Measurements from ENCODE around the gene CLIC3.
A peak's percentile ranks its signal among the peaks of the same experiment; 100 is the strongest.

The CLIC3 gene

GRCh38 chr9:136952321-136952850 lies 44.0 kb downstream of the CLIC3 start:
- H3K4me3 ChIP-seq (ENCODE audit: low read depth, low read length): no peak overlapping the region
- TF ChIP-seq CTCF (IDR thresholded peaks at IDR 0.05; ENCODE audit: control insufficient read depth, extremely low read depth, insufficient read depth): no peak
- no peak for DNase-seq (ENCODE audit: low read depth)

DNA sequence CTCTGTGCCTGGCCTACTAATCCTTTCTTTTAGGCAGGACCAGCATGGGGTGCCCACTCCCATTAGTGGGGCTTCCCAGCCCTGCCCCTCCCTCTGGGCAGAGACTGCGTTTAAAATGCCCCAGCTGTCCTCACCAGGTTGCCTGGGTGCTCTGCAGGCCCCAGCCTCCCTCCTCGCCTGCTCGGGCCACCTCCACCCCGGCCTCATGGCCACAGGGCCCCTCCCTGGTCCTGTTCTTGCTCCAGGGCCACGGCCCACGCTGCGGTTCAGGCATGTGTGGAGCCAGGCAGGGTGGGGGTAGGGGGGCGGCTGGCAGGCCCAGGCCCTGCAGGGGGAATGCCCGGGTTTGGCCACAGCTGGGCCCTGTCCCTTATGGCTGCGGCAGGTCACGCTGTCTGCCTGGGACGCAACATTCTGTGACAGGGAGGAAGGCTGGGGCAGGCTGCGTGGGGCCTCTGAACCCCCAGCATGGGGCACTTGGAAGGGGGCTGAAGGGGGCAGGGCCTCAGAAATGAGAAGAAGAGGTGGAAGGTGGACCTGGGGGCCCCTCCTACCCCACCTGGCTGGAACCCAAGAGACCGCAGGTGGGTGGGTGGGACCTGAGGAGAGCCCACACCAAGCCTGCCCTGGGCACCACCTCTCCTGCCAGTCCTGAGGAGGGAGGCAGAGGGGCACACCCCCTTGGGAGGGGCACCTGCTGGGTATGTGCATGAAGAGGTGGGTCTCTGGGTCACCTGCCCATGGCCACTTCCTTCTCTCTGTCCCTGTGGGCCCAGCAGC lies 44.6 kb downstream of the CLIC3 start, which contains the start of gene LCN12:
Gene LCN12 (plus strand): TSS at position 733 of the 780 bp plus-strand sequence. CDS start 55 bp downstream, outside the sequence.
- no peak for TF ChIP-seq CTCF (IDR thresholded peaks at IDR 0.05; ENCODE audit: control insufficient read depth, extremely low read depth, insufficient read depth)
- no peak for DNase-seq (ENCODE audit: low read depth)
- H3K4me3 ChIP-seq (ENCODE audit: low read depth, low read length): no peak within 1 kb of the TSS

DNA sequence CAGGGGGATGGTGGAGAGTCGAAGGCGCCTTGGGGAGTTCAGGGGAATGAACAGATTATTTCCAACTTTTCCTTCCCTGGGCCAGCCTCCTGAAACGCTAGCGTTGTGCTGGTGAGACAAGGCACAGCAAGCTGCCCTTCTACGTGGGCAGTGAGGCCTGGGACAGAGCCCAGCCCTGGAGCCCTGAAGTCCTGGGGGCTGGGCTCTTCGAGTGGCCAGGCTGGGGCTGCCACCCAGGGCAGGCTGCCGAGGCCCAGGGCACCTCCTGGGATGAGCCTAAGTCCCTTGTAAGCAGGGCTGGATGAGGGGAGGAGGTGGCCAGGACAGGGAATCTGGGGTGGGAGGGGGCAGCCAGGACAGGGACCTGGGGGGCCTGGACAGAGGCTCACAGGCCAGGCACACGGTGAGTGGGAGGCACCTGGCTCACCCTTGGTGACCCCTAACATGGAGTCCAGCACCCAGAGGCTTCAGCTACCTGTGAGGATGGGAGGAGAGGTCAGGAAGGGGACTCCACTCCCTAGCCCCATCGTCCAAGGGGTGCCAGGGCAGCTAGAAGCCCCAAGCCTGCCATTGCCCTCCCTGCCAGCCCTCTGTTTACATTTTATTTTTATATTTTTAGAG lies 45.6 kb downstream of the CLIC3 start:
- TF ChIP-seq CTCF (IDR thresholded peaks at IDR 0.05; ENCODE audit: control insufficient read depth, extremely low read depth, insufficient read depth): no peak
- H3K4me3 ChIP-seq (ENCODE audit: low read depth, low read length): peak overlapping the region; percentile 67
- DNase-seq (ENCODE audit: low read depth): no peak

DNA sequence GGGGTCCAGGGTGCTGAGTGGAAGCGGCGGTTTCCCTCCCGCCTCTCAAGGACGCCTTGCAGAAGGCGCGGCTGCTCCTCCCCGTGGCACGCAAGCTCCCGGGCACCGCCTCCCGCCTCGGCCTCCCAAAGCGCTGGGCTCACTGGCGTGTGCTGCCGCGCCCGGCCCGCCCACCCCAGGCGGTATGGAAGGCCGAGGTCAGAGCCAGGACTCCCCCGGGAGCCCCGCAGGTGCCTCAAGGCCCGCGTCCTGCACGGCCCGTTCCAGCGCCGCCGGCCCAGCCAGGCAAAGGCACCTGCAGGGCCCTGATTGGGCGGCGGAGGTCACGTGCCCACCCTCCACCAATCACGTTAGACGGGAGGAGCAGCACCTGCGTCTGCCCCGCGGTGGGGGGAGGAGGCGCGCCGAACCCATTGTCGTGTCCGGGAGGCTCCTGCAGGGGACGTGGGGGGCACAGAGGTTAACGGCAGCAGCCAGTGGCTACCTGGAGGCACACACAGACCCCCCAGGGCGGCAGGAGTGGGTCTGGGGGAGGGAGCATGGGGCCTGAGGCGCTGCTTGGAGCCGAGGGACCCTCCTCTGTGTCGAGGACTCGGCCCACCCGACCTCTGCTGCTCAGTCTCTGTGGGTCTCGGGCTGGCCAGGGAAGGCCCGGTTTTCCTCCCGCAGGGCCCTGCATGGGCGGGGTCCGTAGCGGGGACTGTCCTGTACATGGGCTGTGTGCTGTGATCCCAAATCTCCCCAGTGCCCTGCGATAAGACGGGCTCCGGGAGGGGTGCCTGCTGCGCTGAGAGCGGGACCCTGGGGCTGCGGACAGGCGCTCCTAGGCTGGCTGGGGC lies 46.3 kb downstream of the CLIC3 start:
- TF ChIP-seq CTCF (IDR thresholded peaks at IDR 0.05; ENCODE audit: control insufficient read depth, extremely low read depth, insufficient read depth): peak; percentile 18; the same call in 1 of the 2 replicates
- DNase-seq (ENCODE audit: low read depth): peak; percentile 82
- H3K4me3 ChIP-seq (ENCODE audit: low read depth, low read length): peak overlapping the region; percentile 67

GRCh38 chr9:136949239-136949816 lies 47.0 kb downstream of the CLIC3 start:
- peak overlapping the region; percentile 67 for H3K4me3 ChIP-seq (ENCODE audit: low read depth, low read length)
- no peak for DNase-seq (ENCODE audit: low read depth)
- no peak for TF ChIP-seq CTCF (IDR thresholded peaks at IDR 0.05; ENCODE audit: control insufficient read depth, extremely low read depth, insufficient read depth)

- no peak overlapping the region for H3K4me3 ChIP-seq (ENCODE audit: low read depth, low read length)
- no peak for DNase-seq (ENCODE audit: low read depth)
These were observed 48.3 kb downstream of the CLIC3 start for GRCh38 chr9:136947955-136948510.

More at GRCh38 chr9:136947955-136948510, 48.3 kb downstream of the CLIC3 start:
- TF ChIP-seq CTCF (IDR thresholded peaks at IDR 0.05; ENCODE audit: control insufficient read depth, extremely low read depth, insufficient read depth): 0 out of 2 replicates have a peak, but pooled peaks have one; percentile 21
